HG02885 (cell line): ENCODE data around the gene BBLN.

Experiments
- ATAC-seq: cut with Tn5 transposase; IDR thresholded peaks from one replicate; pipeline ENCODE4 v1.9.1; 2021; ENCODE audit warnings: mild to moderate bottlenecking; ENCODE audit not compliant: unreplicated experiment, poor library complexity

Gene BBLN

GRCh38 chr9:128143525-128144238 is 16.4 kb upstream of the BBLN start:
- no peak for ATAC-seq

- ATAC-seq = no peak
Measured at GRCh38 chr9:128144239-128145181, 15.6 kb upstream of the BBLN start.

- ATAC-seq = no peak
Measured at GRCh38 chr9:128145536-128145935, 14.5 kb upstream of the BBLN start.

- no peak for ATAC-seq
Measured at GRCh38 chr9:128145951-128146351, 14.1 kb upstream of the BBLN start.

- no peak for ATAC-seq
Measured at GRCh38 chr9:128146591-128147120, 13.4 kb upstream of the BBLN start.

GRCh38 chr9:128148509-128149000 is 11.5 kb upstream of the BBLN start:
- no peak for ATAC-seq

- ATAC-seq = no peak
Measured at GRCh38 chr9:128149001-128149701, 10.9 kb upstream of the BBLN start, which contains the start of gene LCN2. LCN2 (plus strand) TSS chr9:128149453; CDS start chr9:128149526, 73 bp downstream.

GRCh38 chr9:128149951-128150593 is 10.0 kb upstream of the BBLN start:
- ATAC-seq = no peak

GRCh38 chr9:128150594-128151308 is 9.3 kb upstream of the BBLN start:
- ATAC-seq = no peak

GRCh38 chr9:128151309-128152132 is 8.5 kb upstream of the BBLN start:
- ATAC-seq = no peak

- ATAC-seq = no peak
Measured at GRCh38 chr9:128152133-128153059, 7.7 kb upstream of the BBLN start.

- ATAC-seq = no peak
Measured at GRCh38 chr9:128153060-128153946, 6.8 kb upstream of the BBLN start.

GRCh38 chr9:128153947-128154695 is 5.9 kb upstream of the BBLN start:
- ATAC-seq = no peak

GRCh38 chr9:128155736-128156500 is 4.1 kb upstream of the BBLN start:
- no peak for ATAC-seq

- no peak for ATAC-seq
Measured at GRCh38 chr9:128159522-128159783, 612 bp upstream of the BBLN start.
